Measurements from ENCODE around the gene FNDC8. TPM values are rescaled to one million over a fixed set of nuclear protein-coding genes. Genes with fewer than 3 reads are reported as not detected.
"Not testable (repeated sequence)": the region's sequence is repeated elsewhere in the genome, so short reads cannot be mapped to it uniquely, and the experiment has no call there.

Gene FNDC8
- total RNA-seq, 1 donor from 2014 or later, result not detected

GRCh38 chr17:35141681-35142466 is 20.5 kb downstream of the FNDC8 start, which contains the start of gene NLE1:
NLE1 (minus strand) TSS chr17:35142303; CDS start chr17:35142275, 28 bp downstream.
- DNase-seq (ENCODE audit: low spot score in 2 of 2) (peak; percentile 85 to 90), FAIRE-seq (no peak)

DNA sequence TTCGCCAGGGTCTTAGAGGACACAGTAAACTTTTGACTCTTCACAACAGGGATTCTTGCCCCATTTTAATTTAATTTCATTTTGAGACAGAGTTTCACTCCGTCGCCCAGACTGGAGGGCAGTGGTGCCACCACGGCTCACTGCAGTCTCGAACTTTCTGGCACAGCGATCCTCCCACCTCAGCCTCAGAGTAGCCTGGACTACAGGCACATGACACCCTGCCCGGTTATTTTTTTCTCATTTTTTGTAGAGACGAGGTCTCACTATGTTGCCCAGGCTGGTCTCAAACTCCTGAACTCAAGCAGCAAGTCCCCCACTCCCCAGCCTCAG is 21.0 kb downstream of the FNDC8 start:
- FAIRE-seq (no peak), DNase-seq (ENCODE audit: low spot score in 2 of 2) (no peak)

DNA sequence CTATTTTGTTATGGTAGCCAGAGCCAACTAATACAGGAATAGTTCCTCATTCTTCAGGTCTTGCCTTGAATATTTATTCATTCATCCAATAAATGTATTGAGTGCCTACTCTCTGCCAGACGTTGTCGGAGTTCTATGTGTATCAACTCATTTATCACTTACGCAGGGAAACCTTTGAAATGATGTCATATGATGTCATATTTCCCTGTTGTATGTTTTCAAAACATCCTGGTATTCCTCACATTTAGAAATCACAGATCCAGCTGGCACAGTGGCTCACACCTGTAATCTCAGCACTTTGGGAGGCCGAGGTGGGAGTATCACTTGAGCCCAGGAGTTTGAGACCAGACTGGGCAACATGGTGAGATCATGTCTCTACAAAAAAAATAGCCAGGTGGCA is 23.4 kb downstream of the FNDC8 start:
- no peak for DNase-seq (ENCODE audit: low spot score in 2 of 2)
- FAIRE-seq, result no peak

GRCh38 chr17:35146214-35146833 is 24.9 kb downstream of the FNDC8 start:
- FAIRE-seq, result no peak
- no peak for DNase-seq (ENCODE audit: low spot score in 2 of 2)

DNA sequence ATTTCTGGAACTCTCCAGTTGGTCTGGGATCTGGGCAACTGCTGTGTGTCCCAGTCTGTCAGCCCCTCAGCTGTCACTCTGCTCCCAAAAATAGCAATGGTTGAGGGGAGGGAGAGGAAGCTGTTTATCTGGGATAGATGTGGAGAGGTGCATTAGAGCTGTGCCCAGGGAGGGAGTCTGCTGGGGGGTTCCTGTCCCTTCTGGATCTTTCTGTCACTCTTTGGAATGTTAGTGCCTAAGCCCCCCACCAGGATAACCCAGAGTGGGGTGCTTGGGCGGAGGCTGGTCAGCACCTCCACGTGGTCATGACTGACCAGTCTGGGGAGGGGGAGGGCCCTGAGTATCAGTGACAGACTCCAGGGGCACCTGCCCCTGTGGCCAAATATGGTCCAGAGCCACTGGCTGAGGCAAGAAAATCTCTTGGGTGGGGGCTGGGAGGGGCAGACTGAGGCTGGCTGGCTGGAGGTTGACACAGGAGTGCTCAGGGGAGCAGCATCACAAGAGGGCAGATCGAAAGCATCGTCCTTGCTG is 26.0 kb downstream of the FNDC8 start, which contains the start of gene UNC45B:
Gene UNC45B, plus strand, starts transcription at position 443 of the 531 bp plus-strand sequence. CDS start 447 bp downstream, outside the sequence.
- FAIRE-seq (no peak), DNase-seq (ENCODE audit: low spot score in 2 of 2) (no peak)

- FAIRE-seq (no peak), DNase-seq (ENCODE audit: low spot score in 2 of 2) (no peak)
Measured at GRCh38 chr17:35148144-35148543, 26.7 kb downstream of the FNDC8 start.

DNA sequence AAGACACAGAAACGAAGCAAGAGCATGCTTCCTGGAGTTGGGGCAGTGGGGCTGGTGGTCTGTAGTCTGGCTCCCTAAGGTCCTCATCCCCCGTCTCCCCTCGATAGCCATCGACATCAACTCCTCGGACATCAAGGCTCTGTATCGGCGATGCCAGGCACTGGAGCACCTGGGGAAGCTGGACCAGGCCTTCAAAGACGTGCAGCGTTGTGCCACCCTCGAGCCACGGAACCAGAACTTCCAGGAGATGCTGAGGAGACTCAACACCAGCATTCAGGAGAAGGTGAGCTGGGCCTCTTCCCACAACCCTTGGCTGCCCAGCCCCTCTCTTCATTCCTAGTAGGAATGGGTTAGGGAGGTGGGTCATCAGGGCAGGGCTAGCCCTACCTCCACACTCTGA is 28.5 kb downstream of the FNDC8 start:
- FAIRE-seq (no peak), DNase-seq (ENCODE audit: low spot score in 2 of 2) (no peak)

GRCh38 chr17:35151080-35151479 is 29.7 kb downstream of the FNDC8 start:
- DNase-seq (ENCODE audit: low spot score in 2 of 2); FAIRE-seq: not testable (repeated sequence)

DNA sequence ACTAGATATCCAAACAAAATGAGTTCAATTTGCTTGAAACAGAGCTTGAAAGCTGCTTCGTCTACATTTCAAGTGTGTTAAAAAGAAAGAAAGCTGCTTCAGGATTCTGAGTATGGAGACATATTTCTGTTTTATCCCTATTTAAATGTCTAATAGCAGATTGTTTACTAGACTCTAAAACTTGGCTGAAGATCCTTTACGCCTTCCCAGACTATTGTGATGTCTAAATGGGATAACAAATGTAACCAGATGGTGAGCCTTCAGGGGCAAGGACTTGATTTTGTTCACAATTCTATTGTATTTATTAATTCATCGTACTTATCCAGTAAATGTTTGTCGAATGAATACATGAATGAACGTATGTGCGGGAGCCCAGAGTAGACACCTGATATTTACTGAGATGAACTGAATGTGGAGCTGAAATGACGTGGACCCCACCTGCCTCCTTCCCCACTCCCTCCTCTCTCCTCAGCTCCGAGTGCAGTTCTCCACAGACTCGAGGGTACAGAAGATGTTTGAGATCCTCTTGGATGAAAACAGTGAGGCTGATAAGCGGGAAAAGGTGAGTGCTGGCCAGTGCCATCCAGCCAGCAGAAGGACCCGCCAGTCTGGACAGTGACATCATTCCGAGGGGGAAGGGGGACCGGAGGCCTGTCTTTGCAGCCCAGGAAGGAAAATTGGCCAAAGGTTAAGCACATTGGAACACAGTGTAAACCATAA is 31.2 kb downstream of the FNDC8 start:
- FAIRE-seq (no peak), DNase-seq (ENCODE audit: low spot score in 2 of 2) (no peak)

DNA sequence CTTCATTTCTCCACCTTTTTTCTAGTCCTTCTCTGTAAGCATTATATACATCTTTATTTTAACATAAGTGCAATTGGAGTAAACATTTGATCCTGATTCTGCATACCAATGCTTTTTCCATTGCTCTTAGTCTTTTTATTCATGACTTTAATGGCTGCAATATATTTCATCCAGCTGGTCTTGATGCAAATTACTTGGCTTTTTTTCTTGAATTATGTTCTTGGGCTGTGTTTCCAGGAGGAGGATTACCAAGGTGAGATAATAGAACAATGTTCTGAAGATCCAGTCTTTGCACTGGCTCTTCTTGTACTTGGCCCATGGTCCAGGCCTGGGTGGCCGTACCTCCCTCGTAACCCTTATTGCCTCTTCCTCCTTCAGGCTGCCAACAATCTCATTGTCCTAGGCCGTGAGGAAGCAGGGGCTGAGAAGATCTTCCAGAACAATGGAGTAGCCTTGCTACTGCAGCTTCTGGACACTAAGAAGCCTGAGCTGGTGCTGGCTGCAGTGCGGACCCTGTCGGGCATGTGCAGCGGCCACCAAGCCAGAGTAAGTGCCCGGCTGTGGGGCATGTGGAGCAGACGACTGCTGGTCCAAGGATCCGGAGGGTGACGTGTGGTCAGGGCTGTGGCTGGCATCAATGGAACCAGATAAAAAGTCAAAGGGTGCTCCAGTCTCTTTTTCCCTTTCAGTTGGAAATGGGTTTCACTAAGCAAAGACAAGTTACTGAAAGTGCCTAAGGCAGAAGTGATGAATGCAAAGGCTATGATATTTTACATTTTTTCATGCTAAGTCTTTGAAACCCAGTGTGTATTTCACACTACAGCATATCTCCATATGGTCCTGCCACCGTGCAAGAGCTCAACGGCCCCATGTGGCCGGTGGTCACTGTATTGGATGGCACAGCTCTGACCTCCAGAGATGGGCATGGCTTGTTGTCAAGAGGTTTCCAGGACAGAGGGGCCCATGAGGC is 33.1 kb downstream of the FNDC8 start:
- DNase-seq (ENCODE audit: low spot score in 2 of 2), result no peak
- no peak for FAIRE-seq

DNA sequence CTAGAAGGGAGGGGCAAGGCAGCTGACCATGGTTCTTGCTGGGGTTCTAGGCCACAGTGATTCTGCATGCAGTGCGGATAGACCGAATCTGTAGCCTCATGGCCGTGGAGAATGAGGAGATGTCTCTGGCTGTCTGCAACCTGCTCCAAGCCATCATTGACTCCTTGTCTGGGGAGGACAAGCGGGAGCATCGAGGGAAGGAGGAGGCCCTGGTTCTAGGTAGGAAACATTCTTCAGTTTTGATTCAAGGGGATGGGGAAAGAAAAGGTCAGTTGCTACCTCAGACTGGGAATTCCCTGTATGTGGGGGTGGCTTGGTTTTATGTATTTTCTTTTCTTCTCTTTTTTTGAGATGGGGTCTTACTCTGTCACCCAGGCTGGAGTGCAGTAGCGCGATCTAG is 33.8 kb downstream of the FNDC8 start:
- FAIRE-seq (no peak), DNase-seq (ENCODE audit: low spot score in 2 of 2) (no peak)

GRCh38 chr17:35159940-35160339 is 38.5 kb downstream of the FNDC8 start:
- DNase-seq (ENCODE audit: low spot score in 2 of 2) (no peak), FAIRE-seq (no peak)

GRCh38 chr17:35160354-35161201 is 39.2 kb downstream of the FNDC8 start:
- DNase-seq (ENCODE audit: low spot score in 2 of 2) (no peak), FAIRE-seq (no peak)

- FAIRE-seq (no peak), DNase-seq (ENCODE audit: low spot score in 2 of 2) (no peak)
Measured at GRCh38 chr17:35161281-35161761, 39.9 kb downstream of the FNDC8 start.

DNA sequence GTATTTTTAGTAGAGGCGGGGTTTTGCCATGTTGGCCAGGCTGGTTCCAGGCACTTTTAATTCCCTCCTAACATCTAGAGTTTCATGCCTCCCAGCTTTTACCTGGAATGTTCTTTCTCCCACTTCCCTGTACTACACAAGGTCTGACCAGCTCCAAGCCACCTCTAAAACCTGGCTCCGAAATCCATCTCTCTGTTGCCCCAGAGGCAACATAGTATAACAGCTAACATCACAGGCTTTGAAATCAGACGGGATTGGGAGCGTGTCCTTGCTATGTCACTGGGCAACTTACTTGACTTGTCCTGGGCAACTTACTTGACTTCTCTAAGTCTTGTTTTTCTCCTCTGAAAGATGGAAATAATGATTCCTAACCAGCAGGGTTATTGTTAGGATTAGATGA is 41.3 kb downstream of the FNDC8 start:
- no peak for DNase-seq (ENCODE audit: low spot score in 2 of 2)
- FAIRE-seq, result no peak

DNA sequence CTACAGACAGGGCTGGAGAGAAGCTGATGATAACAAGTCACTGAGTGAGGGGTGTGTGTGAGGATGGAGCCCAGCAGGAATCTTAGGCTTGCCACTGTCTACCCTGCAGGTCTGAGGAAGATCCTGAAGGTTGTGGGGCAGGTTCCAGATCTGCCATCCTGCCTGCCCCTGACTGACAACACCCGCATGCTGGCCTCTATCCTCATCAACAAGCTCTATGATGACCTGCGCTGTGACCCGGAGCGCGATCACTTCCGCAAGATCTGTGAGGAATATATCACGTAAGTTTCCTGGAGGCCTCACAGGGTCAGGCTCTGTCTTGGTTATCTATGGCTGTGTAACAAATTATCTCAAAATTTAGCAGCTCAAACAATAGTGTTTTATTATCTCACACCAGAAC is 42.5 kb downstream of the FNDC8 start:
- DNase-seq (ENCODE audit: low spot score in 2 of 2) (no peak), FAIRE-seq (no peak)

GRCh38 chr17:35164716-35165115 is 43.3 kb downstream of the FNDC8 start:
- FAIRE-seq, result no peak
- no peak for DNase-seq (ENCODE audit: low spot score in 2 of 2)

GRCh38 chr17:35166526-35166925 is 45.1 kb downstream of the FNDC8 start:
- FAIRE-seq, result no peak

DNA sequence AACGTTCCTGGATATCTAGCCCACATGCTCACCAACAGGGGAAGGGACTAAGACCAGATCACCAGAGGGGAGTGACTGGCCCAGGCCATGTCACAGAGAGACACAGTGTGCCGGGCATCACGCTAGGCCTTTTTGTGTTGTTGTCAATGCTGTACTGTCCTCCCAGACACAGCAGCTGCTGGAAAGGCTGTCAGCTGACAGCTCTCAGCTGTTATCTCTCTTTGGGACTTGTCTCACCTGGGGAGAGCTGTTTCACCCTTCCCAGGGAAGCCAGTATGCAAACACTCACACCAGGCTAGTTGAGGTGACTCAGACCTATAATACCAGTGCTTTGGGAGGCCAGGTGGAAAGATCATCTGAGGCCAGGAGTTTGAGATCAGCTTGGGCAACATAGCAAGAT is 45.6 kb downstream of the FNDC8 start:
- no peak for DNase-seq (ENCODE audit: low spot score in 2 of 2)
- no peak for FAIRE-seq

More at GRCh38 chr17:35166526-35166925, 45.1 kb downstream of the FNDC8 start:
- no peak for DNase-seq (ENCODE audit: low spot score in 2 of 2)
